ENCODE data around the gene ODC1.

The ODC1 gene

GRCh38 chr2:10438688-10439087 is 9.4 kb downstream of the ODC1 start (continued):
- TF ChIP-seq ZBTB26 (tag by site-specific recombination; optimal IDR thresholded peaks at IDR 0.05) (no peak), ZNF664 (tag by site-specific recombination; IDR thresholded peaks at IDR 0.05) (no peak), SCRT1 (tag by site-specific recombination; IDR thresholded peaks at IDR 0.05; ENCODE audit: borderline replicate concordance) (no peak), ZEB2 (tag by site-specific recombination; IDR thresholded peaks at IDR 0.05) (no peak), ZNF747 (tag by site-specific recombination; IDR thresholded peaks at IDR 0.05) (no peak), ZNF214 (tag by site-specific recombination; IDR thresholded peaks at IDR 0.05; ENCODE audit: borderline replicate concordance) (no peak), ZNF24 (tag by site-specific recombination; IDR thresholded peaks at IDR 0.05) (no peak), ZNF416 (tag by site-specific recombination; IDR thresholded peaks at IDR 0.05) (no peak)

GRCh38 chr2:10437806-10438205 is 10.3 kb downstream of the ODC1 start:
- Histone ChIP-seq H3K36me3 (ENCODE audit: control insufficient read depth in 2 of 2, insufficient read depth in 1 of 2, low read length in 2 of 2) (peaks cover 21 to 43% of the 10 kb centered on the region in 2 experiments), H3K4me1 (ENCODE audit: control insufficient read depth, insufficient read depth, low read length) (no peaks in the 10 kb centered on the region), H3K9me3 (ENCODE audit: control insufficient read depth, insufficient read depth, low read depth, low read length) (no peaks in the 10 kb centered on the region), H3K4me3 (ENCODE audit: low read depth, low read length) (no peak overlapping the region), H3K27ac (ENCODE audit: extremely low read depth, low read depth, low read length) (no peak overlapping the region)
- ChIA-PET CTCF (interaction anchor here (0.6 to 1.5 kb wide), 2 partner anchors 139 to 392 kb away, joined by 3 read pairs; no protein-coding TSS in a partner anchor), POLR2A (no interaction called here)
- no peak for TF ChIP-seq PRDM1 (tag by site-specific recombination; IDR thresholded peaks at IDR 0.05)
- TF ChIP-seq KLF1 (tag by site-specific recombination; IDR thresholded peaks at IDR 0.05): 0 out of 2 replicates have a peak, but pooled peaks have one; percentile 18

- Histone ChIP-seq H3K4me1 (ENCODE audit: control insufficient read depth, insufficient read depth, low read length) (no peaks in the 10 kb centered on the region), H3K9me3 (ENCODE audit: control insufficient read depth, insufficient read depth, low read depth, low read length) (no peaks in the 10 kb centered on the region), H3K36me3 (ENCODE audit: control insufficient read depth in 2 of 2, insufficient read depth in 1 of 2, low read length in 2 of 2) (peaks cover 10 to 32% of the 10 kb centered on the region in 2 experiments), H3K27ac (ENCODE audit: extremely low read depth, low read depth, low read length) (no peak overlapping the region), H3K4me3 (ENCODE audit: low read depth, low read length) (no peak overlapping the region)
- ChIA-PET POLR2A (interaction anchor here (0.6 kb wide), 1 partner anchor 269 kb away, joined by 8 read pairs; no protein-coding TSS in a partner anchor), CTCF (interaction anchor here (0.6 to 3.1 kb wide), 4 partner anchors 223 to 391 kb away, joined by 3 to 64 read pairs (median 3); partner anchors contain the start of gene RRM2)
- TF ChIP-seq ATF2 (tag by site-specific recombination; IDR thresholded peaks at IDR 0.05; ENCODE audit: low read depth): no peak
- TF ChIP-seq OSR2 (tag by site-specific recombination; IDR thresholded peaks at IDR 0.05): no peak
- TF ChIP-seq ZNF146 (tag by site-specific recombination; IDR thresholded peaks at IDR 0.05): no peak
- no peak for TF ChIP-seq ZNF221 (tag by site-specific recombination; IDR thresholded peaks at IDR 0.05; ENCODE audit: borderline replicate concordance)
- no peak for TF ChIP-seq ZNF350 (tag by site-specific recombination; IDR thresholded peaks at IDR 0.05)
- no peak for TF ChIP-seq ZNF416 (tag by site-specific recombination; IDR thresholded peaks at IDR 0.05)
- TF ChIP-seq ZNF311 (tag by site-specific recombination; IDR thresholded peaks at IDR 0.05; ENCODE audit: borderline replicate concordance): no peak
- no peak for TF ChIP-seq ZSCAN23 (tag by site-specific recombination; IDR thresholded peaks at IDR 0.05)
- no peak for TF ChIP-seq ZBTB6 (tag by site-specific recombination; IDR thresholded peaks at IDR 0.05)
- TF ChIP-seq ZBTB48 (tag by site-specific recombination; IDR thresholded peaks at IDR 0.05): no peak
- no peak for TF ChIP-seq KLF16 (tag by site-specific recombination; IDR thresholded peaks at IDR 0.05)
- no peak for TF ChIP-seq ZNF600 (tag by site-specific recombination; IDR thresholded peaks at IDR 0.05)
- TF ChIP-seq OVOL3 (tag by site-specific recombination; IDR thresholded peaks at IDR 0.05): no peak
- no peak for TF ChIP-seq ZNF654 (tag by site-specific recombination; IDR thresholded peaks at IDR 0.05; ENCODE audit: low read depth)
These were observed 11.5 kb downstream of the ODC1 start for GRCh38 chr2:10436583-10437110.
